GM10248 (cell line): ENCODE measurements around the gene PRKCZ.

Experiments used
- CTCF ChIA-PET: fragments of 300-600 bp; sonication (Branson Sonifier 250); formaldehyde crosslinking; extraction: SDS; loops from one replicate; lab custom pipeline; 2021; ENCODE audit warnings: antibody characterized with exemption; lab: Yijun Ruan, JAX
- POLR2A ChIA-PET: fragments of 350-650 bp; sonication (Branson Sonifier 250); formaldehyde crosslinking; extraction: SDS; loops from one replicate; lab custom pipeline; 2020; ENCODE audit warnings: antibody characterized with exemption; lab: Yijun Ruan, JAX
- DNase-seq: peaks from one replicate; pipeline ENCODE4 v3.0.0; 2012; ENCODE audit errors: extremely low spot score
- TF ChIP-seq, protein P1 (sequence below): IDR thresholded peaks from 2 replicates; pipeline ENCODE4 v1.5.1; 2012; ENCODE audit warnings: mild to moderate bottlenecking, low read depth; ENCODE audit errors: extremely low read depth, missing control alignments, control extremely low read depth

PRKCZ gene

DNA sequence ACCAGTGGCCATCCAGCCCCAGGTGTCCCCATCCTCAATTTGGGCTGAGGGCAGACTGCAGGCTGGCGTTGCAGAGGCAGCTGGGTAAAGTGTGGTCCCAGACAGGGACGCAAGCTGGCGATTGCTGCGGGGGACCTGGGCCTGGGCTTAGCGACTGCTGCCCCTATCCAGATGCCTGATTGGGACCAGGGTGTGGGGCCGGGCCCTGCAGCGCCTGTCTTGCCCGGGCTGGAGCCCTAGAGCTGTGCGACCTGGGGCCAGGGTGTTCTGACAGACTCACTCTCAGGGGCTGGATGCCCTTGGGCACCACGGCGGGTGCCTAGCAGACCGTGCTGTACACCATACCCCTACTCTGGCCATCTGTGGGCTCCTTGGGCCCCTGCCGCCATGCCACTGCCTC is 160.6 kb downstream of the PRKCZ start:
- ChIA-PET POLR2A (interaction anchor here (1.6 kb wide), 1 partner anchor 17 kb away, joined by 6 read pairs; no protein-coding TSS in a partner anchor), CTCF (no interaction called here)
- TF ChIP-seq, protein P1, sequence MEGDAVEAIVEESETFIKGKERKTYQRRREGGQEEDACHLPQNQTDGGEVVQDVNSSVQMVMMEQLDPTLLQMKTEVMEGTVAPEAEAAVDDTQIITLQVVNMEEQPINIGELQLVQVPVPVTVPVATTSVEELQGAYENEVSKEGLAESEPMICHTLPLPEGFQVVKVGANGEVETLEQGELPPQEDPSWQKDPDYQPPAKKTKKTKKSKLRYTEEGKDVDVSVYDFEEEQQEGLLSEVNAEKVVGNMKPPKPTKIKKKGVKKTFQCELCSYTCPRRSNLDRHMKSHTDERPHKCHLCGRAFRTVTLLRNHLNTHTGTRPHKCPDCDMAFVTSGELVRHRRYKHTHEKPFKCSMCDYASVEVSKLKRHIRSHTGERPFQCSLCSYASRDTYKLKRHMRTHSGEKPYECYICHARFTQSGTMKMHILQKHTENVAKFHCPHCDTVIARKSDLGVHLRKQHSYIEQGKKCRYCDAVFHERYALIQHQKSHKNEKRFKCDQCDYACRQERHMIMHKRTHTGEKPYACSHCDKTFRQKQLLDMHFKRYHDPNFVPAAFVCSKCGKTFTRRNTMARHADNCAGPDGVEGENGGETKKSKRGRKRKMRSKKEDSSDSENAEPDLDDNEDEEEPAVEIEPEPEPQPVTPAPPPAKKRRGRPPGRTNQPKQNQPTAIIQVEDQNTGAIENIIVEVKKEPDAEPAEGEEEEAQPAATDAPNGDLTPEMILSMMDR: no peak
- no peak for DNase-seq

DNA sequence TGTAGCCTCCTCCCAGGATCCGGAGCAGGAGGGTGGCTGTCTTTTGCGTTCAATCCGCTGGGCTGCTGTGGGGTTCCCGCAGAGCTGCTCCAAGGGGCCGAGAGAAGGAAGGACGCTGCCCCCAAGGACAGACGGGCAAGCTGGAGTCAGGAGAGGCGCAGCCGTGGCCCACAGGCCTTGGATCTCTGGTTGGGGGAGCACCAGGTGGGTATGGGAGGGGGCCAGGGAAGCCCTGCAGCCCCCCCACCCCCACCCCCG is 162.0 kb downstream of the PRKCZ start:
- TF ChIP-seq, protein P1: no peak
- no peak for DNase-seq
- CTCF ChIA-PET: interaction anchor here (0.8 to 1.6 kb wide), 2 partner anchors 9 to 12 kb away, joined by 3 to 4 read pairs; no protein-coding TSS in a partner anchor

DNA sequence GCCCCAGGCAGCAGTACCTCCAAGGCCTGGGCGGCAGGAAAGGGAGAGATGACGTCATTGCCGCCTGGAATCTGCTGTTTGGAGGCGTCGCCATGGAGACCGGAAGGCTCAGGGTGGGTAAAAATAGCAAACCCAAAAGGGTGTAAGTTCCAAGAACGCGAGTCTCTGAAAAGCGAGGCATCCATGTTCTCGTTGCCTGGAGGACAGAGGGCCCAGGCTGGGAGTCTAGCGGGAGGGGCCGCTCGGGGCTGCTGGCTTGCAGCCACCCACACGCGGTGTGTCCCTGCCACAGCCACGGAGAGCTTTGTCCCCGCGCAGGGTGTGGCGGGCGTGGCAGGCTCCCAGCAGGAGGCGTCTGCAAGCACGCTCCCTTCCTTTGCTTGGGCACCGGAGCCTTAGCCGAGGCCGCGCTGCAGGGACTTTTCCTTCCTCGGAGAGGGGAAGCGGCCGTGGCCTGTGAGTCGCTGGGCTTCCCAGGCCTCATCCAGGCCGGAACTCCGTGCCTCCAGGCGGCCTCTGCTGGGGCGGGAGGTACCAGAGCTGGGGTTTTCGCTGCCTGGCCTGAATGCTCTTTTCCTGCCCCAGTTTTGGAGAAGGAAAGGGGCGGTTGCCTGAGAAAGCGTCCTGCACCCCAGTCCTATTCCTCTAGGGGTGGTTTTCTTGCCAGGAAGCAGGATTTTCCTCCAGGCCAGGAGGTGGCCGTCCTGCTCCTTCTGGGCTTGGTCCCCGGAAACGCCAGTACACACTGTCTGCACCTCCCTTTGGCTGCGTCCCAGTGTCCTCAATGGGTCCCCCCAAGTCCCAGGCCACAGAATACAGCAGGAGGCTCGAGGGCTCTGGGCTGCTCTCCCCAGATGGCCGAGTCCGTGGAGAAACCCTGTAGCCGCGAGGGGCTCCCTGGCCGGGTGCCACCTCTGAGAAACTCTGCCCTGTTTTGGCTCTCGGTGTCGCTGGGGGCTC is 162.6 kb downstream of the PRKCZ start:
- TF ChIP-seq, protein P1: peak; percentile 13
- CTCF ChIA-PET: interaction anchor here (0.8 to 1.6 kb wide), 2 partner anchors 9 to 12 kb away, joined by 3 to 4 read pairs; no protein-coding TSS in a partner anchor
- POLR2A ChIA-PET: no interaction called here
- DNase-seq: peak; percentile 50

More for the DNA sequence above, 162.0 kb downstream of the PRKCZ start:
- POLR2A ChIA-PET: no interaction called here

DNA sequence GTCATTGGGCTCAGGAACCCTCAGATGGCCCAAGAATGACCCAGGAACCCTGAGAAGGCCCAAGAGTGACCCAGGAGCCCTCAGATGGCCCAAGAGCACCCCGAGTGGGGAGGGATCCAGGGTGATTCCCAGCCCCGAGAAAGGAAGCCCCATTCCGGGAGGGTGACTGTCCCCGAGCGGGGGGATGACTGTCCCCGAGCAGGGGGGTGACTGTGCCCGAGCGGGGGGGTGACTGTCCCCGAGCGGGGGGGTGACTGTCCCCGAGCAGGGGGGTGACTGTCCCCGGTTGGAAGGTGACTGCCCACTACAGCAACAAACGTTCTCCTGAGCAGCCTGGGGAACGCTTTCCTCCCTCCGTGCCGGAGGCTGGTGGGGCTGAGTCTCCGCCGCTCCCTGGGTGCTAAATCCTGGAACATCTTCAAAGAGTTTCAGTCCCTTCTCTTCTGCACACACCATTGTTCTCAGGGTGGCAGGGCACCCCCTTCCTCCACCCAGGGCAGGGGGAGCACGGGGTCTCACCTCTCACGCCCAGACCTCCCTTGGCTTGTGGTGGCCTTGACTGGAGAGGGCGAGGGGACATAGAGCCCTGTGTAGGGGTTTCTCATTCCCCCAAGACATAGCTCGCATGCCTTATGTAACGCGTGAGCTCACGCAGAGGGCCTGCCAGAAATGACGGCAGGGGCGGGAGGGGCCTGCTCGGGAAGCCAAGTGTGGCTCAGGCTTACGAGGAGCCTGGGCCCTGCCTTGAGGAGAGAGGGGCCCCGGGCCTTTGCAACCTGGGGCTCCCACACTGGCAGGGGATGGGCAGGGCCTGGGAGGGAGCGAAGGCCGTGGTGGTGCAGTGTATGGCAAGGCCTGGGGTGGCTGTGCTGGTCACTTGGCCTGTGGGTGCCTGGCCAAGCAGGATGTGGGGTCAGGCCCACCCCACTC is 163.6 kb downstream of the PRKCZ start:
- POLR2A ChIA-PET: no interaction called here
- no peak for DNase-seq
- TF ChIP-seq, protein P1: no peak
- CTCF ChIA-PET: no interaction called here

DNA sequence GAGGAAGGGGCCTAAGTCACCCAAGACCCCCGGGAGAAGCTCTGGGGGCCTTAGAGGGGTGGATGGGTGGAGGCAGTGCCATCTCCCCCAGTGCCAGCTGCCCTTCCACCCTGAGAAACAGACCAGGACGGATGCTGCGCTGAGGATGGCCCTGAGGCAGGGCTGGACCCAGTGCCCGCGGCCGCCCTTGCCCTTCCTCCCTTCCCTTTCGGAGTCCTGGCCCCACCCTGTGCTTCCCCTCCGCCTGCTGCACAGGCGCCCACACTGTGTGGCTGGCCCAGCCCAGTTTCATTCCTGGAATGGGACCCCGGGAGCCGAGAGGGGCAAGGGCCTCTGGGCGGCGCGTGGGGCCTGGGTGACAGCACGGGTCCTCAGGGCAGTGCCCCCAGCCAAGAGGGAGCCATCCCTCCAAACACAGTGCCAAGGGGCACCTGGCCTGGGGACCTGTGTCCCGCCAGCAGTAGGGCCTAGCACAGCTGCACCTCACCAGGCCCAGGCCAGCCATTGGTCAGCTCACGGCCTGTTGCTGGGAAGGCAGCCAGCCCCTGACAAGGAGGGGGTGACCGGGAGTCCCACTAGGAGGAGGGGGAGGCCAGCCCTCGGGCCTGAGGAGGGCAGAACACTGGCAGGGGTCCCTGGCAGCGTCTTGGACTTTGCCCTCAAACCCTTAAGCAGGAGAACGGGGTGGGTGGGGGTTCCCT is 164.5 kb downstream of the PRKCZ start:
- TF ChIP-seq, protein P1: no peak
- no peak for DNase-seq
- CTCF ChIA-PET: no interaction called here
- POLR2A ChIA-PET: no interaction called here

DNA sequence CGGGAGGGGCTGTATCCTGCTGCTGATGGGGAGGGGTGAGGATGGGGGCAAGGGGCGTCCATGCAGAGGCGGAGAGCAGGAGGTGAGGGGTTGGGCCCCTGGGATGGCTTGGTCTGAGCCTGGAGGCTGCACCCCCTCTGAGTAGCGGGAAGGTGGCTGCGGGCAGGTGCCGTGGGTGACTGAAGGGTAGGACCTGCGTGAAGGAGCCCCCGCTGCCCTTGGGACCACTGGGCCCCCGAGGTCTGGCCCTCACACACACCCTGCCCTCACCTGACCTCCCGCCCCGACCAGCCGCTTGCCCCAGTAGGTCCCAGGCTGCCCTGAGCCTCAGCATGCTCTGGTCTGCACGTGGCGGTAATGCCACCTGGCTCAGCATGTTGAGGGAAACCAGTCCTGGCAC is 165.1 kb downstream of the PRKCZ start:
- POLR2A ChIA-PET: no interaction called here
- CTCF ChIA-PET: no interaction called here
- DNase-seq: no peak
- TF ChIP-seq, protein P1: no peak
